ENCODE data around the gene RACGAP1.

Gene RACGAP1

GRCh38 chr12:49953151-49953550 lies 72.1 kb downstream of the RACGAP1 start:
- H3K9me3 ChIP-seq (replicated peaks in 1 of 2; ENCODE audit: control insufficient read depth in 2 of 2, insufficient read depth in 1 of 2, low read depth in 1 of 2, low read length in 2 of 2), result no peaks in the 10 kb centered on the region
- no peak overlapping the region for H3K4me2 ChIP-seq (ENCODE audit: insufficient read depth, low read length, poor library complexity, severe bottlenecking)
- no peak overlapping the region for H3K27ac ChIP-seq (replicated peaks; ENCODE audit: low read length)
- no peak overlapping the region for H2AK5ac ChIP-seq (ENCODE audit: low read depth, low read length)
- no peak for DNase-seq (ENCODE audit: low spot score)
- H2AFZ ChIP-seq (ENCODE audit: low read length), result no peak overlapping the region
- H3K4ac ChIP-seq (ENCODE audit: low read length), result no peak overlapping the region
- peaks cover 0 to 31% (median 23%) of the 10 kb centered on the region in 3 experiments for H3K27me3 ChIP-seq (ENCODE audit: control insufficient read depth in 3 of 3, insufficient read depth in 3 of 3, low read depth in 1 of 3, low read length in 3 of 3)
- no peak overlapping the region for H4K91ac ChIP-seq (ENCODE audit: low read depth, low read length, poor library complexity)
- H3K23ac ChIP-seq (ENCODE audit: low read depth, low read length, poor library complexity), result no peak overlapping the region
- H3K18ac ChIP-seq (ENCODE audit: low read length), result no peak overlapping the region
- no peak overlapping the region for H2BK120ac ChIP-seq (ENCODE audit: low read depth, low read length)
- H3K79me1 ChIP-seq (ENCODE audit: low read depth, low read length), result no peaks in the 10 kb centered on the region
- no peak overlapping the region for H2BK12ac ChIP-seq (ENCODE audit: low read length)
- H2BK5ac ChIP-seq (ENCODE audit: low read length), result no peak overlapping the region
- no peaks in the 10 kb centered on the region for H3K36me3 ChIP-seq (replicated peaks in 1 of 2; ENCODE audit: control insufficient read depth in 2 of 2, insufficient read depth in 2 of 2, low read length in 2 of 2)
- H3K14ac ChIP-seq (ENCODE audit: low read length), result no peak overlapping the region
- H3K9ac ChIP-seq (ENCODE audit: low read depth, low read length, poor library complexity), result no peak overlapping the region
- H2BK15ac ChIP-seq (ENCODE audit: low read length), result no peak overlapping the region
- WGBS, 2 donors (ENCODE audit: extremely low coverage in 2 of 2, insufficient read length in 2 of 2, insufficient replicate concordance in 1 of 2), result no CpG with 5 or more reads among the region's 4 CpGs
- peaks cover 0 to 9% of the 10 kb centered on the region in 2 donors for H3K4me1 ChIP-seq (ENCODE audit: control insufficient read depth in 2 of 2, insufficient read depth in 1 of 2, low read depth in 1 of 2, low read length in 2 of 2)
- no peak overlapping the region for H4K8ac ChIP-seq (ENCODE audit: low read depth, low read length)
- no peak overlapping the region for H3K4me3 ChIP-seq (ENCODE audit: low read length in 2 of 2)

GRCh38 chr12:49952391-49953055 lies 72.8 kb downstream of the RACGAP1 start:
- Histone ChIP-seq H3K14ac (ENCODE audit: low read length) (no peak overlapping the region), H3K9me3 (replicated peaks in 1 of 2; ENCODE audit: control insufficient read depth in 2 of 2, insufficient read depth in 1 of 2, low read depth in 1 of 2, low read length in 2 of 2) (no peaks in the 10 kb centered on the region), H2BK5ac (ENCODE audit: low read length) (no peak overlapping the region), H3K36me3 (replicated peaks in 1 of 2; ENCODE audit: control insufficient read depth in 2 of 2, insufficient read depth in 2 of 2, low read length in 2 of 2) (no peaks in the 10 kb centered on the region), H3K4me1 (ENCODE audit: control insufficient read depth in 2 of 2, insufficient read depth in 1 of 2, low read depth in 1 of 2, low read length in 2 of 2) (peaks cover 0 to 9% of the 10 kb centered on the region in 2 donors), H2BK12ac (ENCODE audit: low read length) (no peak overlapping the region), H2AFZ (ENCODE audit: low read length) (no peak overlapping the region), H3K27me3 (ENCODE audit: control insufficient read depth in 3 of 3, insufficient read depth in 3 of 3, low read depth in 1 of 3, low read length in 3 of 3) (peaks cover 0 to 35% (median 25%) of the 10 kb centered on the region in 3 experiments), H2AK5ac (ENCODE audit: low read depth, low read length) (no peak overlapping the region), H4K91ac (ENCODE audit: low read depth, low read length, poor library complexity) (no peak overlapping the region), H3K4me3 (ENCODE audit: low read length in 2 of 2) (no peak overlapping the region), H3K4me2 (ENCODE audit: insufficient read depth, low read length, poor library complexity, severe bottlenecking) (no peak overlapping the region), H4K8ac (ENCODE audit: low read depth, low read length) (no peak overlapping the region), H3K27ac (replicated peaks; ENCODE audit: low read length) (no peak overlapping the region), H2BK15ac (ENCODE audit: low read length) (no peak overlapping the region), H3K18ac (ENCODE audit: low read length) (peak overlapping the region; percentile 8), H2BK120ac (ENCODE audit: low read depth, low read length) (no peak overlapping the region), H3K23ac (ENCODE audit: low read depth, low read length, poor library complexity) (no peak overlapping the region), H3K9ac (ENCODE audit: low read depth, low read length, poor library complexity) (no peak overlapping the region), H3K4ac (ENCODE audit: low read length) (no peak overlapping the region), H3K79me1 (ENCODE audit: low read depth, low read length) (no peaks in the 10 kb centered on the region)
- no peak for DNase-seq (ENCODE audit: low spot score)
- WGBS, 2 donors (ENCODE audit: extremely low coverage in 2 of 2, insufficient read length in 2 of 2, insufficient replicate concordance in 1 of 2), result no CpG with 5 or more reads among the region's 1 CpG

GRCh38 chr12:49951411-49952240 lies 73.7 kb downstream of the RACGAP1 start:
- no peak overlapping the region for H2AFZ ChIP-seq (ENCODE audit: low read length)
- H3K9me3 ChIP-seq (replicated peaks in 1 of 2; ENCODE audit: control insufficient read depth in 2 of 2, insufficient read depth in 1 of 2, low read depth in 1 of 2, low read length in 2 of 2), result no peaks in the 10 kb centered on the region
- no peak overlapping the region for H2BK15ac ChIP-seq (ENCODE audit: low read length)
- peak overlapping the region; percentile 76 for H2BK5ac ChIP-seq (ENCODE audit: low read length)
- H2BK12ac ChIP-seq (ENCODE audit: low read length), result peak overlapping the region; percentile 82
- H3K9ac ChIP-seq (ENCODE audit: low read depth, low read length, poor library complexity), result no peak overlapping the region
- peaks cover 0 to 40% (median 22%) of the 10 kb centered on the region in 3 experiments for H3K27me3 ChIP-seq (ENCODE audit: control insufficient read depth in 3 of 3, insufficient read depth in 3 of 3, low read depth in 1 of 3, low read length in 3 of 3)
- DNase-seq (ENCODE audit: low spot score), result no peak
- H3K23ac ChIP-seq (ENCODE audit: low read depth, low read length, poor library complexity), result no peak overlapping the region
- H3K4me3 ChIP-seq (ENCODE audit: low read length in 2 of 2), result no peak overlapping the region
- peak overlapping the region; percentile 41 for H3K18ac ChIP-seq (ENCODE audit: low read length)
- no peak overlapping the region for H4K91ac ChIP-seq (ENCODE audit: low read depth, low read length, poor library complexity)
- H4K8ac ChIP-seq (ENCODE audit: low read depth, low read length), result no peak overlapping the region
- H3K14ac ChIP-seq (ENCODE audit: low read length), result no peak overlapping the region
- no peak overlapping the region for H2BK120ac ChIP-seq (ENCODE audit: low read depth, low read length)
- no peaks in the 10 kb centered on the region for H3K36me3 ChIP-seq (replicated peaks in 1 of 2; ENCODE audit: control insufficient read depth in 2 of 2, insufficient read depth in 2 of 2, low read length in 2 of 2)
- peak overlapping the region; percentile 83 for H2AK5ac ChIP-seq (ENCODE audit: low read depth, low read length)
- H3K4ac ChIP-seq (ENCODE audit: low read length), result no peak overlapping the region
- H3K4me1 ChIP-seq (ENCODE audit: control insufficient read depth in 2 of 2, insufficient read depth in 1 of 2, low read depth in 1 of 2, low read length in 2 of 2), result peaks cover 0 to 8% of the 10 kb centered on the region in 2 donors
- H3K79me1 ChIP-seq (ENCODE audit: low read depth, low read length), result no peaks in the 10 kb centered on the region
- no peak overlapping the region for H3K27ac ChIP-seq (replicated peaks; ENCODE audit: low read length)
- WGBS, 2 donors (ENCODE audit: extremely low coverage in 2 of 2, insufficient read length in 2 of 2, insufficient replicate concordance in 1 of 2), result no CpG with 5 or more reads among the region's 14 CpGs
- H3K4me2 ChIP-seq (ENCODE audit: insufficient read depth, low read length, poor library complexity, severe bottlenecking), result no peak overlapping the region
